HG03045 (cell line): ENCODE results near the gene TBC1D14.
A peak's percentile ranks its signal among the peaks of the same experiment; 100 is the strongest.

Experiments
- ATAC-seq: cut with Tn5 transposase; IDR thresholded peaks from one replicate; pipeline ENCODE4 v1.9.1; 2021; ENCODE audit warnings: mild to moderate bottlenecking, moderate library complexity; ENCODE audit not compliant: unreplicated experiment

Gene TBC1D14

DNA sequence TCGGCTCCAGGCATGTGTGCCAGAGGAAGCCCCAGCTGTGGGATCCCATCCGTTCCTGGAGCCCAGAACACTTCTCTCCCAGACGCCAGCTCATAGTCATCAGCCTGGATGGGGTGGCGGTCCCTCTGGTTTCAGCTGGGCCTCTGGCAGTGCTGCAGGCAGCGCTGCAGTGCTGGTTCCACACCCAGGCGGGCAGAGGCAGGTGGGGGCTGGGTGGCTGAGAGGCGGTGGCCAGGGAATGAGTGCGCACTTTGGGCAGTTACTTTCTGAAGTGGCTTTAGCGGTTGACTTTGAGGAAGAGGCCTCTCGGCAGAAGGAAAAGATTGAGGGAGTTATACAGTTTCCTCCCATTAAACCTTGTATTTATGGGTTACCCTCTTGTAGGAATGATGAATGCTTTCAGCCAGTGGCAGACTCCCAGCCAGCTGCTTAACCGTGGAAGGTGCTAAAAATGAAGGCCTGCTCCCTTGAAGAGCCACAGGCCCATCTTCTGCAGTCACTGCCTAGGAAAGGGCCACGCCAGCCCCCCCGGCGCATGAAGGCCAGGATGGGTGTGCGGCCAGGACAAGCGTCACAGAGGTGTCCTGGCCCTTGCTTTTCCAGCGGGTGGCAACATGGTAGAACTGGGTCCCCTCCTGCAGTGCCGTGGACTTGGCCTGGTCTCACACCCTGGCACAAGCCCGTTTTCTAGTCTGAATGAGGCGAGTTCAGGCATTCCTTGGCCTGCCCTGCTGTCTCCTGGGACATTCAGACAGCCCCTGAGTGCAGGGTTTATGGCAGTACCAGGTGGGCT lies 143.5 kb downstream of the TBC1D14 start:
- no peak for ATAC-seq

GRCh38 chr4:7054106-7054880 lies 144.7 kb downstream of the TBC1D14 start:
- ATAC-seq: no peak

DNA sequence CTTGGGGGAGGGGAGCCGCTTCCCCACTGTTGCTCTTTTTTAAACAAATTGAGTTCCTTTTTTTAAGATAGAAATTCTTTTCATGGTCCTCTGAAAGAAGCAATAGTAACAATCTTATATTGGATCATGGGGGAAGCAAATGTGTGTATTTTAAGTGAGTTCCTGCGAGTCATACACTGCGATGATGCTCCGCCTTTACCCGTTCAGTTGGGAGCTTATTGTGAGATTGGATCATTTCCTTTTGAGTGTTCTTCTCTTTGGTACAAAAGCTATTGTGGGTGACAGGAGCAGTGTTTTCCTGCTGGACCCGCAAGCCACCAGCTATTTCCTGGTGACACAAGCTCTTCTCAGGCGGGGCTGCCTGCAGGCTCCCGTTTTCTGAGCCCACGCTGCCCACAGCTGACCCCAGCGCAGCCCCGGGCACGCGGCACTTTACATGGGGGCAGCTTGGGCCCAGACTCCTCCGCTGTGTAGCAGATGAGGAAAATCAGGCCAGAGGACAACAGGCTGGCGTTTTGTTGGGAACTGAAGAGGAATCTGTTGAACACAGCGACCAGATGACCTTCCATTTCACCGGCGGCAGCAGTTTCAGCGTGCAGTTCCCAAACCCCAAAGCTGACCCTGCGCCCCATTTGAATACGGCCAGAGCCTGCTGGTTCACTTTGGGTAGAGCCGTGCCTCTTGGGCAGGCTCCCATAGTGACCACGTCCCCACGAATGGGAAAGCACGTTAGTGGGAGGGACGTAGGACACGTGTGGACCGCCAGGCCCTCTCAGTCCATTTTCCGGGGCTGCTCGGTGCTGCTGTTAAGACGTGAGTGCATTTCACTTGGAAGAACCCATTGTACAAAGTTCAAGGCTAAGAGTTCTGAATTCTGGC lies 145.7 kb downstream of the TBC1D14 start:
- ATAC-seq: no peak

DNA sequence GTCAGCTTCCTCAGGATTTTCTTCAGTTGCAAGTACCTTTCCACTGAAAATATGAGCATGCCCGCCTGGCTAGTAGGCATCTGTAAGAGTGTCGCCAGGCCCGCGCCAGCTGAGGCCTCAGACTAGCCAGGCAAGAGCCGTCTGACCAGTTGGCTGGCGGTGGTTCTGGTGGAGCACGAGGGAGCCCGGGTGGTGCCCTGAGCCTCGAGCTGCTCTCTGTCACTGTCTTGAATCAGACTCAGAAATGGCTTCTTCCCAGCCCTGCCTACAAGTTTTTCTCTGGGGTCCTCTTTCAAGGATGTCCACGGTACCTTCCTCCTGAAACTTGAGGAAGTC lies 146.3 kb downstream of the TBC1D14 start:
- ATAC-seq: no peak

DNA sequence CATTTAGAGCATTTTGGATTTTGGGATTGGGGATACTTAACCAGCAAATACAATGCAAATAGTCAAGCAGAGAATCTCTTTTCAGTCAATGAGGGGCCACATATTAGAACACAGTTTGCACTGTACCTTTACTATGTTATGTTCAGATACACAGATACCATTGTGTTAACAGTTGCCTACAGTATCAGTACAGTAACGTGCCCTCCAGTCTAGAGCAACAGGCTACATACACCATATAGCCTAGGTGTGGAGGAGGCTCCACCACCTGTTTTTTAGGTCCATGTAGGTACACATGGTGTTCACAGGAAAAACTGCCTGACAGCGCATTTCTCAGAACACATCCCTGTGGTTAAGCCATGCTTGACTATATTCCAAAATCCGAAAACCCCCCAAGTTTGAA lies 149.2 kb downstream of the TBC1D14 start:
- no peak for ATAC-seq

GRCh38 chr4:7059662-7060061 lies 150.0 kb downstream of the TBC1D14 start:
- no peak for ATAC-seq

DNA sequence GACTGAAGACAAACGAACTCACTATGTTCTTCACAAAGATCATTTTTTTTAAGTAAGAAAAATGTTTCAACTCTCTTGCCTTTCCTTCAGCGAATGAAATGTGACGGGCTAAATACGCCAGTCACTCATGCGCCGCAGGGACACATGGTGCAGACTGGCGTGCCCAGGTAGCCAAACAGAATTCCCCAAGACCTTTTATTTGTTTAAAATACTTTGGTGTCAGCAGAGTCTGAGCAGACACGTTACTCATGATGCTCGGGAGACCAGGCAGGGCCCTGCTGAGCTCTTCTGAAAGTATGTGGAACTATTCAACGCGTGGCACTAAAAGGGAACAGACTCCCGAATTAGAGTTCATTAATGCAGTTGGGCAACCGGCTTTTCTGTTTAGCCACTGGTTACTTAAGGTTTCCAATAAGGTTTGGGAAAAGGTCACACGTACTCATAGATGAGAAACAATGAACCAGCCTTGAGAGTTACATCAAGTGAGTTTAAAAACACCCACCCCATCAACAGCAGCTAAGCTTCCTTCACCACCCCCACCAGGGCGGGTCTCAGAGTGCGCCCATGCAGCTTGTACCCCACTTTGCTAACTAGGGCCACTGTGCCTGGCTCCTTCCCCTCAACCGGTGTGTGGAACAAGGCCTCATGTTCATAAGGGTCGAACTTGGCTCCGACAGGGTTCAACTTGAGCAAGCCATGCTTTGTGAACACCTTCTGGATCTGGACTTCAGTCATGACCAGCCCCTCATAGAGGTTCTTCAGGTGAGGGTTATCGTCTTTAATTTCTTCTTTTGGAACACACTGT lies 150.9 kb downstream of the TBC1D14 start:
- no peak for ATAC-seq

GRCh38 chr4:7061815-7062214 lies 152.2 kb downstream of the TBC1D14 start:
- ATAC-seq: no peak

- ATAC-seq: no peak
Observed at GRCh38 chr4:7062816-7063215, 153.2 kb downstream of the TBC1D14 start.

- ATAC-seq: no peak
Observed at GRCh38 chr4:7063362-7063761, 153.7 kb downstream of the TBC1D14 start.

DNA sequence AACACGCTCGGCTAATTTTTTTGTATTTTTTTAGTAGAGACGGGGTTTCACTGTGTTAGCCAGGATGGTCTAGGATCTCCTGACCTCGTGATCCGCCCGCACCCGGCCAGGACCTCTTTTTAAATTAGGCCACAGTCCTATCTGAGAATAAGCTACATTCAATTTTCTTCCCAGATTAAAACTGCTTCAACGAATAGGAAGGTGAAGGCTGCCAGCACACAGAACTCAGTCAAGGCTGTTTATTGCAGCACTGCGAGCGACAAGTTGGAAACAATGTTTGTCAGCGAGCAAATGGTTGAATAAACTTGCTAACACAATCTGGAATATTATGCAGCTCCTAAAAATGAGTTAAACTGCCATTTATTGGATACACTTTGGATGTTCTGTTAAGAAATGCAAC lies 156.4 kb downstream of the TBC1D14 start:
- ATAC-seq: no peak

DNA sequence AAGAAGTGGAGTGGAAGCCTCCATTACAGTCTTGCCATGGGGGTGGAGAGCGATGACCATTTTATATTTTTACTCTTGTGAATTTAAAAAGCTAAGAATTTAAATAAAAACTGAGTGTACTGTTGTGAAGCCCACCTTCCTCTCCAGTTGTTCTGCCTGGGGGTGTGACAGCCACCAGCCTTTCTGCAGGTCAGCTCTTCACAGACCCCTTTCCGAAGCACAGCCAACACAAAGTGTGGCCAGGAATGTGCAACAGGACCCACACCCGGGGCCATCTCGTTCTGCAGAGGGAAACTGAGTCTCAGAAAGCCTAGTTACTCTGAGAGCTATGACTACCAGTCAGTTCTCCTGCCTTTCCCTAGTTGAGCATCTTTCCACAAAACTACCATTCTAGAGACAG lies 156.9 kb downstream of the TBC1D14 start:
- ATAC-seq: no peak

DNA sequence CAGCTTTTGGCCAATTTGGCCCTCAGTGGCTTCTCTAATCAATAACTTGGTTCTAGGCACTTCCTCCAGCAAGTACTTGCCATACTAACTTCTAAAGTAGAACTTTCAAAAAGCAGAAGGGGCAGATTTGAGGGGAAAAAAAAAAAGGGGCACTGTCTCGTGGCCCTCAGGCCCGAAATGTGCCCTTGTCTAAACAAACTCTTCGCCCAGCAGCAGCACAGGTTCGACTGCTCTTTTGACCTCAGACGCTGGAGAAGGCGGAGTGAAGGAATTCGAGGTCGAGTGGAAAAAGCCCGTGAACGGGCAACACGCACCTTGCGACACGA lies 157.5 kb downstream of the TBC1D14 start:
- no peak for ATAC-seq

DNA sequence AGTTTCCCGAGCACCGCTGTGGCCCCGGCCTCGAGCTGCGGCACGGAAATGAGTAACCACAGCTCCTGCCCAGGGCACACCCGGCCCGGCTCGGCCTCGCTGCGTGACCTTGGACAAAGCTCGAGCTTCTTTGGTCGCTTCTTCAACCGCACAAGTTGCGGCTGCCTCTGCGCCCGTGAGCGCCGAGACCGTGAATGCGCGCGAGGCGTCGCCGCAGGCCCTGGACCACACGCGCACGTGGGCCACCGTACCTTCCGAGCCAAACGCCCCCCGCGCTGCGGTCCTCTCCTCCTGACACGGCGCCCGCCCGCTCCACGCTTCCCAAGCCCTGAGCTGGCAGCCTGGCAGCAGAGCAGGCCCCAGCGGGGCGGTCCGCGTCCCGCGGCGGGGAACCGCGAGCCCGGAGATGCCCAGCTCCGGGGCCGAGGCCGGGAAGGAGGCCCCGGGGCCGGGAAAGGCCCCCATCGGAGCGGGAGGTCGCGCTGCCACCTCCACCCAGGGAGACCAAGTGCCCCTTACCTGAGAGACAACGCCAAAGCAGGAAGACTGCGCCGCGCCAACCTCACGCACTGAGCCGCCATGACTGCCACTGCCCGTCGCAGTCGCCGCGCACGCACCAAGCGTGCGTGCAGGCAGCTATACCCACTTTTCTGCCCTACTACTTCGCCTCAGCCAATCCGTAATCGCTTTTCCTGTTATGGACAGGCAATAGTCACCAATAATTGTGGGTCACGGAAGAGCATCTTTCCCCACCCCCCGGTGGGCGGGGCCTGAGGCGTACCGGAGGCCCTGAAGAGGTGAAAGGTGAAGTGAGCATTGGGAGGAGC lies 158.0 kb downstream of the TBC1D14 start, which contains the start of gene GRPEL1:
GRPEL1 (minus strand) TSS at position 613 of the 827 bp plus-strand sequence; CDS start at position 581, 32 bp downstream.
- peak; percentile 87 for ATAC-seq

DNA sequence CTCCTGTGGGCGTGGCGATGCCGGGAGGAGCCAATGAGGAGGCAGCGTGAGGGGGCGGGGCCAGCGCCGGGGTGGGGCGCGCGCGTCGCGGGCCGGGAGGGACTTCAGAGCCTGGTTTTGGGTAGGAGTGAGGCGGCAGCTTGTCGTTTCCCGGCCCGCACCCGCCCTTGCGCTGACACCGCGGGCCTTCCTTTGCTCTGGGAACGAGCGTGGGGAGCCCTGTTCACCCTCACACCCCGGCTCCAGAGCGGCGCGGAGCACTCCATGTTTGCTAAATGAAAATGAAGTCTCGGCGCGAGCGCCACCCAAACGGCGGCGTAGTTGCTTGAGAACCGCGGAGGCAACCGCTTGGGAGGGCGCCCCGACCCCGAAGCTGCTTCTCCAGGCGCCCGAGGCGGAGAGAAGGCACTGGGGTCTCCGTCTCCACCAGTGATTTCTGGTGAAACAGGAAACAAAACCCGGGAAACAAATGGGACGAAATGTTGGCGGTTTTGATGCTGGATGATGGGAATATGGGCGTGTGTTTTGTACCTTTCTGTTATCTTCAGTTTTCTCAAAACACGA lies 158.7 kb downstream of the TBC1D14 start:
- peak; percentile 9 for ATAC-seq

DNA sequence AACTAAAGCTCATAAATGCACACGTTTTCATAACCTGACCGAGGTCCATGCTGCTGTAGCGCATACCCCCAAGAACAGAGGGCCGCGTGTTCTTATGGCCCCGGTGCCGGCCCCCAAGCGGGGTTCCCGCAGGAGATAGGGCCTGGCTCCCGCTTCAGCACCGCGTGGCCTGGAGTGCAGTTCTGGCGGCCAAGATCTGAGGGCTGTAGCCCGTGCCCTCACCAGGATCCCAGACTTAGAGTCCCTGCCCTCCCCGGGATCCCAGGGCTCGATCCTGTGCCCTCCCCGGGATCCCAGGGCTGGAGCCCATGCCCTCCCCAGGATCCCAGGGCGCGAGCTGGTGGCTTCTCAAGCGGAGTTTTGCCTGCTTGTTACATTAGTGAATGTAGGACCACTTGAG lies 159.3 kb downstream of the TBC1D14 start:
- no peak for ATAC-seq

GRCh38 chr4:7070729-7071511 lies 161.3 kb downstream of the TBC1D14 start:
- ATAC-seq: peak; percentile 35

DNA sequence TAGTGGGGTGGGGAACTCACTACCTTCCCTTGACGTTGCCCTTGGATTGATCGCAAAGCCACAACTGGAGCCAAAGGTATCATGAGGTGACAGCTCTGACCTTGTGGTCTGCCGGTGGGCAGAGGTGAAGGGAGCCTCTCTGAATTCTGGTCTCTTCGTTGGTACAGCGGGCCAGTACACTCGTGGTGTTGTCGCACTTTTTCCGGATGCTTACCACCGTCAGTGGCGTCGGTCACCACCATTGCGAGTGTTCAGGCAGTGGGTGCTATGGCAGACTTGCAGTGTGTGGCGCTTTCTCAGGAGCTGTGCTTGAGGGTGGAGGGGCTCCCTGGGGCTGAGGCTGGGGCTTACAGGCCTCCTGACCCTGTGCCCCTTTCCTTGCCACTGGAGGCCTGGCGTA lies 163.4 kb downstream of the TBC1D14 start:
- ATAC-seq: no peak
